ENCODE measurements around the gene EDIL3.
"Not testable (repeated sequence)": the region's sequence is repeated elsewhere in the genome, so short reads cannot be mapped to it uniquely, and the experiment has no call there.

EDIL3 gene

DNA sequence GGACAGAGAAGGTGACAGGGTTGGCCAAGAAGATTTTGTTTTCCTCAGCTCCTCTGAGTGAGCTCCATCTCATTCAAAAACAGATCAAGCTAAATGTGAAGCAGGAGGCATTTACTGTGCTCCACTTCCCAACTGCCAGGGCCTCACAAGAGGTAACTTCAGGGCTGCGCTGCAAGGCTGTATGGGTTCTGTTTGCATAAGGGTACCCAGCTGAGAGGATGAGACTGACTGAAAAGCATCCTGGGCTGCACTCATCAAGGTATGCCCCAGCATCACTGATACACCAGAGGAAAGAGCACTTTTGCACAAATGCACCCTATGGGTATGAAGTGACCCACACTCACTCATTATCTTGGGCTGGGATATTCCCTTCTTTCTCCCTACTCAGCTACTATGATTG, 347.8 kb downstream of the EDIL3 start:
- DNase-seq = no peak

DNA sequence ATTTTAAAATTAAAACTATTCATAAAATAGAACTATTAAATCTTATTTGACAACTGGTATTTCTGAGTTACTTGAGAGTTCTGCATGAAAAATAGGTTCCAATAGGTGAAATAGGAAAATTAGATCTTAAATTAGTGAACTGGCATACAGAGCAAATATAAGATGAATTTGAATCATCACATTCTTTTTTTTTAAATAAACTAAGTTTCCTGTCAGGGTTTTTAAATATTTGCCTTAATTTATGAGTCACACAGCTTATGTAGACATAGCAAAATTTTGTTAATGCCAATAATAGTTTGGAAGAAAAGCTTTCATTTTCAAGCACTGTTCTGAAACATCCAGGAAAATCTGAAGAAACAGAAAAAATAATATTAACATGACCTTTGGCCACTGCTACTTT, 352.4 kb downstream of the EDIL3 start:
- no peak for DNase-seq

DNA sequence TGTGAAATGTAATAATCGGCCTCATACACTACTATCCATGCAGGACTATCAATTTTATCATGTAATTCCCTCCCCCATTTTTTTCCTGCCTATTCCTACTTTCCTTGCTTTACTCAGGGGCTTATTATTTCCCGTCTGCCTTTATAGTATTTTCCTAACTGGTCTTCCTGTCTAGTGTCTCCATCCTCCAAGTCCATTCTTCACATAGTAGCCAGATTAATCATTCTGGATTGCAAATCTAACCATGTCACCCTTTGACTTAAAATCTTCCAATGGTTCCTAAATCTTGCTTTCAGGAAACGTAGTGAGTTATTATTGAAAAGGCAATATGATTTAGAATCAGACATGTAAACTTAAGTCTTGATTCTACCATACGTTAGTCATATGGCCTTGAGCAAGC, 356.6 kb downstream of the EDIL3 start:
- no peak for DNase-seq

DNA sequence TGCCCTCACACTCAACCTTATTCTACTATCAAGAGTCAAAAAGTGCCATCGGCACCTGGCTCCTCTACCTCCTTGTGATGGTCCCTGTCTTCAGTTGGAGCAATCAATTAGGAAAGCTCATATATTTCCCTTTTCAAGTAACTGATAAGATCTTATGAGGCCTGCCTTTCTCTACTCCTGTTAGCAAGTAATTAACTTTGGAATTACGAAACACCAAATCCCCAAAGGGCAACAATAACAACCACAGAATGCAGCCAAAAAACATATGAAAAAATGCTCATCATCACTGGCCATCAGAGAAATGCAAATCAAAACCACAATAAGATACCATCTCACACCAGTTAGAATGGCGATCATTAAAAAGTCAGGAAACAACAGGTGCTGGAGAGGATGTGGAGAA, 366.2 kb downstream of the EDIL3 start:
- DNase-seq = not testable (repeated sequence)

DNA sequence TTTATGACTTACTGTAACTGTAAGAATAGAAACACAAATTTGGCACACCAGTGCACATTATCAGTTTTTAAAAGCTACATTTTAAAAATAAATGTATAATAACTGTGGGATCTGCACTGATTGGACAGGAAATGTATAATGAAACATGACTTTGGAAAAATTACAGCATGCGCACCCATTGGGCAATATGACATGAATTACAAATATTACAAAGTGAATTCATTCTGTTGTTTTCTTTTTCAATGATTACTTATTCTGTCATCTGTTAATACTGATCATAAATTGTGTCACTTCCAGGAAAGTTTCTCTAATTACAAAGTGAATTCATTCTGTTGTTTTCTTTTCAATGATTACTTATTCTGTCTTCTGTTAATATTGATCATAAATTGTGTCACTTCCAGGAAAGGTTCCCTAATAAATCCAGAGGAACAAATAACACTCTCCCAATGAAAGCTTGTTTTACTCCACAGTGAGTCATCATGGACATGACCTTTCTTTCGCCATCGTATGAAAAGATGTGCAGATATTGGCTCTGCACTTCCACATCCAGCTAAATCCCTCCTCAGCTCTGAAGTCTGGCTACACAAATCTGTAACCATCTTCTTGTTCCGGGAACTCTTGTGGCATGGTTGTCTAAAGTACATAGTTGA, 367.0 kb downstream of the EDIL3 start:
- no peak for DNase-seq

DNA sequence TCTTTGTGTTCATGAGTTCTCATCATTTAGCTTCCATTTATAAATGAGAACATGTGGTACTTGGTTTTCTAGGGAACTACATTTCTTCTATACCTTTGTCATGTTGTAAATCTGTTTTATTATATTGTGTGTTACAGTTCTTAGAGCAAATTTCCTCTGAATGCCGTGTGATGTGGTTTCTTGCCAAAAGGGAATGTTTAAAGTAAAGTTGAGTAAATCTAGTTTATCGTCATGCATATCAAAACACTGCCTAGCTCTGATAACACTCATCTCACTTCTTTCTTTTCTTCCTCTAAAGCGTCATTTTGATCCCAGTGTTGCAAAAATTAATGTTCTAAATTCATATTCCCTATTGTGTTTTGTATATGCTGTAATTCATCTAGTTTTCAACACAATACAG, 368.6 kb downstream of the EDIL3 start:
- DNase-seq = no peak

DNA sequence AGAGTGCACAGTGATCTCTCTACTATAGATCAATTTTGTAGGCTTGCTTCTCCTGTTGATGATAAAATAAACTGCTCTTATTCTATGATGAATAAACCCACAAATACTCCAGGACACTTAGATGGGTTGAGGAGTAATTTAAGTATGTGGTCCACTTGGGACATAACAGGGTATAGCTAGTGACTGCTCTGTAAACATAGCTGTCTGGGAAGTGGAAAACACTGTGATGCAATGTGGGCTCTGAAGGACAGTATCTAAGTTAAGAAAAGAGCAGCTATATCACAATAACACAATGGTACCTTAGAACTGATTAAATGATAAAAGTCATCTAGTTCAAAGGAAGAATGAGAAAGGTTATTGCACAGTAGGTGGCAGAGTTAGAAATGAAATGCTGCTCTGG, 369.7 kb downstream of the EDIL3 start:
- no peak for DNase-seq

DNA sequence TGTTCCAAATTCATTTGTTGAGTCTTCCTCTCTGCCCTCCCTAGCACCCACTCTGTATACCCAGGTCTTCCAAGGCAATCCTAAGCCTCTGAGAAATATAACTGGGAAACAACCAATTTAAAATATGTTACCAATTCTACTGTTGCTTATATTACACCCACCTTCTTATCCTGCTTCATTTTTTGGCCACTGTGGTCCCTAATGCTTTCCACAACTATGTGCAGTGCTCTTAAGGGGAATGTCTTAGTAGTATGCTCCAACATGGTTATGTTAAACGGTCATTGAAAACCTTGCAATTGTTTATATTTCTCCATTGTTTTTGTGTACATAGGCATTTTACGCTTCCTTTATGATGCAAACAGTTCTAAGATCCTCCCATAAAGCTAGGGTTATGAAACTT, 390.9 kb downstream of the EDIL3 start:
- no peak for DNase-seq

DNA sequence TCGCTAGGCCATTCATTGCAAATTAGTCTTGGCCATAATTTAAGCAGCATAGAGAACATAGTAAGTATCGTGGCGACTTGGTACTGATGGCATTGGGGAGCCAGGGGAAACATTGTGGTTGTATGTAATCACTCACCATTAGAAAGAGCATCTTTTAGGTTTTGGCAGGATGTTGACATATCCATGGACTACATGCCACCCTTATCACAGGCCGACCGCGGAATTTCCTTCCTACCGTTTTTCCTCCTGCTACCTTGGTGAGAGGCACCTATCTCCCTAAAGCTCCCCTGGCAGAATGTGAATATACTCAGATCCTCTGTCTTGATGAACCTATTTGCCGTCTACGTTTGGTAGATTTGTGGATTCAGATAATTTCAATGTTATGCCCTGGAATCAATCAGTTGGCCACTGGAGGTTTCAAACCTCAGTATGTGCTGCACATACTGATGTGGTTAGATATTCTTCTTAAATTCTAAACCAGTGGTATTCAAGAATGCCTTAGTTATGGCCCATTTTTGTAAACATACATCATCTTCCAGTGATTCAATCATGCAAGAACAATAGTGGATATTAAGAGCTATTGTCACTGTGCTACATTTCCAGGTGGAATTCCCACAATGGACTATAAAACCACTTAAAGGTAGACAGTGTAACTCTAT, 393.0 kb downstream of the EDIL3 start:
- no peak for DNase-seq

DNA sequence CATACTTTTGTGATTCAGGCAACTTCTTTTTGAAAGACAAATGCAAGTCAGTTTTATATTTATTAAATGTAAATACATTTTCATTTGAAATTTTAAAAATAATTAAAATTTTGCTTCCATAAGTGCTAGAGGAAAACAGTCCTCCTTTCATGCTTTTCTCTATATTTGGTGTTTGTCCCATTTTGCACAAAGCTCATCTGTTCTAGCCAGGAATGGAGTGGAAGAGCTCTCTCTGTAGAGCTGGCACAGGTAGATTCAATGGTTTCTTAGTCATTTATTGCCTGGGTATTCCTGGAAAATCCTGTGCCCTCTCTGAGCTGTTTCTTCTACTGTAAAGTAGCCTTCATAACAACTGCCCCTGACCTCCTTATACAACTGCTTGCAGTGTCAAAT, 396.4 kb downstream of the EDIL3 start:
- DNase-seq = no peak

DNA sequence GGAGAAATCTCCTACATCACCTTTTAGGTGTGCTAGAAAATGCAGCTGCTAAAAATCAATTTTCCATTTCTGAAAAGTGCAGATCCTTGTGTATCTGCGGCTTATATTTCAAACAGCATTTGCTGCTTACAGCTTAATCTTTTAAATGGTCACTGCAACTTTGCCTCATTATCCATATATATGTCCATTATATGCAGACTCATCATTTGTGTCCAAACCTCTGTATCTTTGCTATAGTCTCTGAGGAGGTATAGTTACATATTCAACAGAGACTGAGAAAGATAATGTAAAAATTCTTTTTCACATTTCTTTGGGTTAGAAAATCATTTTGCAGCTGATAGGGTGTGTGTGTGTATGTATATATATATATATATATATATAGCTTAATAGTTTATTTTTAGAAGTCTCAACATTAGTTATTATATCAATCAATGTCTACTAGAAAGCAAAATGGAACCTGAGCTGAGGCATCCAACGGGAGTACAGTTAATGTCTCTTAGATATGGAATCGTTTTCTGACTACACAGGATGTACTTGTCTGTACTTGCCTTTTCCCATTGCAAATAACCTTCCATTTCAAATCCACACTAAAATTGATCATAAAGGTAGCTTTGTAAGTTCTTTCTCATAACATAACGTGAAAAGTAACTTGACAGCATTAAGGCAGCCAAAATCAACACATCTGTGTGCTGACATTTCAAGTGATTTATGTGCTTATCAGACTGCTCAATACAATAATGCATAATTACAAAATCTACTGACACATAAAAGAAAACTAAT, 397.0 kb downstream of the EDIL3 start:
- no peak for DNase-seq

DNA sequence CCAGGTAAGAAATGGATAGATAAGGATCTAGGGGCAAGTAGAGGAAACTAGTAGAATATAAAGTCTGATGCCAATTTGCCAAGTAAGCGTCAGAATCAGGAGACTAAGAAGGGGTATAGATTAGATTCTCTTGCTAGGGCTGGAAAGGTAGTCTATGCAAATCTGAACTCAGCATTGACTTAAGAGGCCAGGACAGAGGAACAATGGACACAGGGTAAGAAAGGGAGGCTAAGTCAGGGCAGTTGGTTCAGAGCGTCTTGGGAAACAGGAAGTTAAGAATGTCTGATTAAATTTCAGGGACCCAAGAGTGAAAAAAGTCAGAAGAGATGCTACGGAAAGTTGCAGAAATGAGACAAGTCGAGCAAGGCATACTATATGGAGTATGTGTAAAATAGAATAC, 400.8 kb downstream of the EDIL3 start:
- DNase-seq = no peak

DNA sequence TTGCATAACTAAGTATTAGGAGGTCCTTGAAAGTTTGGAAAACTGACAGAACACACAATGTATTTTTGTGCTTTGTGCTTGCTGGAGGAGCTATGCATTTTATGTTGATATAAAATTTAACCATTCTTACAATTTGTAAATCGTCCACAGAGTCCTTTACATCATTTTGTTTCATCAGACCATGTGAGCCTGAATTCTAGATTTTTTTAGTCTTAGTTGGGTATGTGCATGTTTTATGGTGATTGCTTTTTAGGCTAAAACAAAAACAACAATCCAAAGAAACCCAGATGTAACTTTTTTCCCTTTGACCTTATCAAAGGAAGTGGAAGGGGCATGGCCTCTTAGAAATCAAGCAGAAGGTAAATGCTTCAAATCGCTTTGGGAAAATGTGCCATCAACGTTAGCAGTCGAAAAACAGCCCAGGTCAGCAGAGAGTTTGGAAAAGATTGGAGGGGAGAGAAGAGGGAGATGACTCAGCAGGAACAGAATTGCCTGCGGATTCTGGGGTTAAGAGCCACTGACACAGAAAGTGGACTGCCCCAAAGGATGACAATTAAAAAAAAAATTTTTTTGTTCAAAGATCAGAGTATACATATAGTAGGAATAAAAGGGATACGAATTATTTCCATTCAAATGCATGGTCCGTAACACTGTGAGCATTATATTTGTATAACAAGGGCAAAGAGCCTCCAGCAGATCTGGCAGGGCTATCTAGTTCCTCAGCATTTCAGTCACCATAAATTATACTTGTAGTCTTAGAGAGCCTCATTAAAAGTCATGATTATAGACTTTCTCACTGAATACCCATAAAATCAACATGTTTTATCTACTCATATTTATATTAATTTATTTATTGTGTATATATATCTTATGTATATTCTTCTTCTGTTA, 410.5 kb downstream of the EDIL3 start:
- no peak for DNase-seq

DNA sequence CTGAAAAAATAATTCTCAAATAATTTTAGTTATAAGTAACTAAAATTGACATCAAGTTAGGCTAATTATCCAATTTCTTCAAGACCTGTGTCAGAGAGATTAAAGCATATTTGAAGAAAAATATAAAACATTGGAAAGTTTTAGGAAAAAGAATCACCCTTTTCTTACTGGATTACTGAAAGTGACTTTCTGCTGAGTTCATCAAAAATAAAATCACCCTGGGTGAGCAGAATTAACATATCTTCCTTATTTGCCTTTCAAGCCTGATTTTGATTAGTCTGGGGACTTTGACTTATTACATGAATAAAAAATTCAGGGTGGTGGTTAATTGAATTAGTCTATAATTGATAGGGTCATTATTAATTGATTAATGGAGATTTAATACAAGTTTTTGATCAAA, 411.8 kb downstream of the EDIL3 start:
- no peak for DNase-seq

DNA sequence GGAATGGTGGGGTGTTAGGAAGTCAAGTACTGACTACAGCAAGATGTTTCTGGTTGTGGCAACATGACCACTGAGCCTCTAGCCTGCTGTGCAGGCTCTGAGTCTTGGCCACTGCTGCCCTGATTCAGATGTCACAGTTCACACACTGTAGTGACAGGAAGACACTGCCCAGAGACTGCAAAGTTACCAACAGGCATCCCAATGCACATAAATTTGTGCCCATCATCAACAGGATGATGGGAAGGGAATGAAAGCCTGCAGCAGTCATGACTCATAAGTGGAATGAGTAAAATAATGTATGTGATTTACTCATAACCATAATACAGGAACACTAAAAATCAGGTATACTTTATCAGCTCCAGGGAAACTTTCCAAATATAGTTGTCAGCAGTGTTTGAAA, 412.4 kb downstream of the EDIL3 start:
- no peak for DNase-seq

DNA sequence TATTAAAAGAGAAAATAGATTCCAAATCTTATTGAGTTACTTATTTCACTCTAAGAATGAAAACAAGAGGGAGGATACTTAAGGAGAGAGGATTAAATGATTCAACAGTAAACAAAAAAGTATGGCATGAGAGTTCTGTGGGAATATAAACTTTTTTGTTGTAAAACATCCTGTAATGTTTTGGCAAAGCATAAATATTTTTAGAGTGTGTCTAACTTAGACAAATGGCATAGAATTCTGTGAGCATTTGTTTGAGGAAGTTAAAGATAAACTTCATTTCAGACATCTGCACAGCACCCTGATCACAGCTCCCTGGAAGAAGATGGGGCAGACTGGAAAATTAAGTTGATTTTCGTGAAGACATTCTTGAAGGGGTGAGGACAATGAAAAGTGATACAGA, 417.3 kb downstream of the EDIL3 start:
- no peak for DNase-seq

DNA sequence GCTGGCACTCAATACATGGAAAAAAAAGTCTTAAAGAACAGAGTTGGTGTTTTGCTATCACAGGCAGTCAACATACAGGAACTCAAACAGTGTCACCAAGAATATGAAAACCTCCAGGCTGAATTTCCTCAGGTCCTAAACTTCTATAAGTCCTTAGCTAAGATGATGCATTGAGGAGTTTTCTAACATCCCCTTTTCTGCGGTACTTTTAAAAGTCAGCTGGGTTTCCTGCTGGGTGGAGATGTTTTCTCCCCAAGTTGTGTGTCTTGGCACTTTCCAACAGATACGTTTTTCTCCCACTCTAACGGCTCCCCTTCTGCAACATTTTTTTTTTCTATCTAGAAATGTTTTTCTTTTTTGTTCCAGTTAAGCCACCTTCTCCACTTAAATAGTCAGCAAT, 419.2 kb downstream of the EDIL3 start:
- no peak for DNase-seq

DNA sequence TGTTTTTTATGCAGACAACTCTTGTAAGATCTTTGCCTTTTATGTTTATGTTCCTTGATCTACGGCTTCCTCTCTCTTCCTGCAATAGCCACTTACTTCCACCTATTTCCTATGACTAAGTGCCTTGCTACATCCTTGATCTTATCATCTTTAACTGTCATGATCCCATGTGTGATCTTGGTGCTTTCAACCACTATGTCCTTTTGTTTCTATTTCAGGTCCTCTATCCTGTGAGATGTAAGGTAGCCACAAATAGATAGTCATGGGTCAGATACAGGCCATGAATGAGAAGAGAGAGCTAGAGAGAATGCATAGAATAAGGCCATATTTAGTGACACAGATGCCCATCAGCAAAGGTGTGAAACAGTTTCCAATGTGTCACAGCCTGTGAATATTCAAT, 420.4 kb downstream of the EDIL3 start:
- no peak for DNase-seq

DNA sequence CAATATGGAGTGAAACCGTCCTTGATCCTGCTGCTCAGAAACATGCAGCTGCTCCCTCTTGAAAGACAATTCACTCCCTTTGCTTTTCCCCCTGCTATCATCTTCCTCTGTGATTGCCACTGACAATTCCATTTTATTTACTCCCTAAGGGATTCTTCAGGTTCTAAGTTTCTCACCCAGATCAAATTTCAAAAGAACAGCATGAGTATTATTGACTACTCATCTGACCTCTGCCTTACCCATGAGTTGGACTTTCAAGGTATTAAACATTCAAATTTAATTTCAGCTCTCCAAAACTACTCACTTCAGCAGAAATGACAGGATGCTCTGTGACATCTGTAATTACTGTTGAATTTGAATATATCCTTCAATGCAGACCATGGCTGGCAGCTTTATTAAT, 427.5 kb downstream of the EDIL3 start:
- peak; percentile 46 for DNase-seq

DNA sequence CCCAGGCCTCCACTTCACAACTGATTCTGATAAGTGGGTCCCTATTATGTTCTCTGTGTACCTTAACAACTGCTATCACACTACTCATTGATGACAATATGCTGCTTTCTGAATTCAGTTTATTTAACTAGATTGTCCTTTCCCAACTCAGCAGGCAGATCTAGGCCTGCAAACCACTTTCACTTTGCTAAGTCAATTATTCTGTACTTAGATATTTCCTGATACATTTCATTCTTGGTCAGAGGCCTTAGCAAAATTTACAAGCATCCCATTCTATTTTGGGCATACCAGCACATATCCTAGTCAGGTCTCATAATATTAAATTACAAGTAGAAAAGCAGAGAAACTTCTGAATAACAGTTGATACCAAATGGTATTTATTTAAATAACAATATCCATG, 428.3 kb downstream of the EDIL3 start:
- no peak for DNase-seq

DNA sequence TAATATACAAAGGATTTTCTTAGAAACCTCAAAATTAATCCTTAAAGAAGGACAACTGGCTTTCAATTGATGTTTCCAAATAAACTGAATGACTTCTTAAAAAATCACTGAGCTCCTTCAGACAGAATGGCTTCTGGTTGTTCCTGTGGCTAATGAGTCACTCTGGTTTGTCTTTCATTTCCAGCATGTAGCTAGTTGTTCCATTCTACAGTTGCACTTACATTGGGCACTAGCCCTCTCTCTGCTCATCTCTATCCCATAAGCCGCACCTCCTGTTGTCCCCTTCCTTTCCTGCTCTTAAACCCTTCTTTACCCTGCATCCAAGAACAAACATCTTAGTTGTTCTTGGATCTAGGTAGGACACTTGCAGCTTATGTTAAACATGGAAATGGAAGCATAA, 428.8 kb downstream of the EDIL3 start:
- DNase-seq = no peak

DNA sequence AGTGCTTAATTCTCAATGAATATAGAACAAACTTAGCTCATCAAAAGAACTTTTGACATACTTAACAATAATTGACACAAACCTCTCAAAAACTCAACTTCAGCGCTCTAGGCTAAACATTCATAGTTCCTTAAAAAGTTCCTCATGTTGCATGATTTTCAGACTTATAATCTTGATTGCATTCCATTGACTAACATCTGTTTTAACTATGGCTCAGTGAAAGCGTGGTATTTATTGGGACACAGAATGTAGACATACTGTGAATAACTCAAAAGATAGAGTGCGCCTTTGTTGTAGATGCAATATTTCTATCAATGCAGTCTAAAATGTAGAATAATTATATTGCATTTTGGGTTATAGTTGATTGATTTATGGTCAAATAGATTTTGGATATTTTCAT, 436.9 kb downstream of the EDIL3 start:
- DNase-seq = no peak

DNA sequence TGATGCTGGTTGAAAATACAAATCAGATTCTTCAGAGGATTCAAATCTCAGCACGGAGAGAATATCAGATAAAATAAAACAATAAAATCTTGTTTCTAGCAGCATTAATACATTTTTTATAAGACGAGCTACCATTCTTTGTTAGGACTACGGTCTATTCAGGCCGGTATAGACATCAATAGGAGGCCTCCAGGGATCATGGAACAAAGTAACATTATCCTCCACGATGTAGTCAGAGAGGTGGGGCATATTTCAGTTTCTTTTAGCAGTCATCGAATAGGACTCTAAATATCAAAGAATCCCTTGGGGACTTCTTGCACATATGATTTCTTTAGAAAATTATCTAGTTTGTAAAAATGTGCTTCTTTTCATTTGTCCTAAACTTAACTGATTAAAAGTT, 438.2 kb downstream of the EDIL3 start:
- no peak for DNase-seq

All from NCI-H526 treated with DMSO at 0.1 percent for 48 hours (cell line).